Measurements from ENCODE around the gene LRP1B. TPM values are rescaled to one million over a fixed set of nuclear protein-coding genes. Genes with fewer than 3 reads are reported as not detected.

LRP1B gene
- total and polyA plus RNA-seq, 2 donors (not counting 1 experiment from before 2014, with no cell fraction given) = under 0.01 to 0.01 TPM

- Histone ChIP-seq H3K9me3 (ENCODE audit: control insufficient read depth, insufficient read depth, low read depth, low read length) (no peaks in the 10 kb centered on the region), H2AFZ (ENCODE audit: low read length) (no peak overlapping the region), H3K4me3 (replicated peaks in 1 of 4; ENCODE audit: control extremely low read depth in 1 of 4, insufficient read depth in 1 of 4, low read depth in 3 of 4, low read length in 4 of 4) (no peak overlapping the region), H3K4me2 (ENCODE audit: extremely low read depth, insufficient read depth, low read length) (no peak overlapping the region), H3K27me3 (ENCODE audit: control insufficient read depth, insufficient read depth, low read length) (no peaks in the 10 kb centered on the region), H3K36me3 (ENCODE audit: control insufficient read depth, insufficient read depth, low read length) (no peaks in the 10 kb centered on the region), H4K20me1 (ENCODE audit: control insufficient read depth, extremely low read depth, insufficient read depth, low read length) (no peaks in the 10 kb centered on the region), H3K27ac (ENCODE audit: insufficient read depth, low read length) (no peak overlapping the region), H3K79me2 (ENCODE audit: control insufficient read depth, insufficient read depth, low read length) (no peaks in the 10 kb centered on the region), H3K9ac (ENCODE audit: insufficient read depth, low read length) (no peak overlapping the region), H3K4me1 (ENCODE audit: control insufficient read depth, extremely low read depth, insufficient read depth, low read length) (no peaks in the 10 kb centered on the region)
- TF ChIP-seq EZH2 (IDR thresholded peaks at IDR 0.05; ENCODE audit: low read length, missing control alignments) (no peak), CTCF (conservative IDR thresholded peaks at IDR 0.05 in 1 of 2, IDR thresholded peaks at IDR 0.05 in 1 of 2; ENCODE audit: low read depth in 1 of 2, low read length in 2 of 2) (no peak)
- DNase-seq (ENCODE audit: low read depth in 2 of 2) = no peak
Measured at GRCh38 chr2:141736466-141736865, 394.4 kb downstream of the LRP1B start.

- no peak for DNase-seq (ENCODE audit: low read depth in 2 of 2)
- no peaks in the 10 kb centered on the region for H3K9me3 ChIP-seq (ENCODE audit: control insufficient read depth, insufficient read depth, low read depth, low read length)
- H3K9ac ChIP-seq (ENCODE audit: insufficient read depth, low read length) = no peak overlapping the region
- H3K27ac ChIP-seq (ENCODE audit: insufficient read depth, low read length) = no peak overlapping the region
- H3K36me3 ChIP-seq (ENCODE audit: control insufficient read depth, insufficient read depth, low read length) = no peaks in the 10 kb centered on the region
- no peaks in the 10 kb centered on the region for H3K79me2 ChIP-seq (ENCODE audit: control insufficient read depth, insufficient read depth, low read length)
- no peaks in the 10 kb centered on the region for H3K27me3 ChIP-seq (ENCODE audit: control insufficient read depth, insufficient read depth, low read length)
- no peak overlapping the region for H2AFZ ChIP-seq (ENCODE audit: low read length)
- no peaks in the 10 kb centered on the region for H3K4me1 ChIP-seq (ENCODE audit: control insufficient read depth, extremely low read depth, insufficient read depth, low read length)
- H3K4me3 ChIP-seq (replicated peaks in 1 of 4; ENCODE audit: control extremely low read depth in 1 of 4, insufficient read depth in 1 of 4, low read depth in 3 of 4, low read length in 4 of 4) = no peak overlapping the region
- H4K20me1 ChIP-seq (ENCODE audit: control insufficient read depth, extremely low read depth, insufficient read depth, low read length) = no peaks in the 10 kb centered on the region
- no peak for TF ChIP-seq EZH2 (IDR thresholded peaks at IDR 0.05; ENCODE audit: low read length, missing control alignments)
- TF ChIP-seq CTCF (conservative IDR thresholded peaks at IDR 0.05 in 1 of 2, IDR thresholded peaks at IDR 0.05 in 1 of 2; ENCODE audit: low read depth in 1 of 2, low read length in 2 of 2) = no peak
- no peak overlapping the region for H3K4me2 ChIP-seq (ENCODE audit: extremely low read depth, insufficient read depth, low read length)
Measured at GRCh38 chr2:141728886-141729285, 401.9 kb downstream of the LRP1B start.

GRCh38 chr2:141728142-141728541 is 402.7 kb downstream of the LRP1B start:
- Histone ChIP-seq H3K27me3 (ENCODE audit: control insufficient read depth, insufficient read depth, low read length) (no peaks in the 10 kb centered on the region), H3K4me1 (ENCODE audit: control insufficient read depth, extremely low read depth, insufficient read depth, low read length) (no peaks in the 10 kb centered on the region), H3K79me2 (ENCODE audit: control insufficient read depth, insufficient read depth, low read length) (no peaks in the 10 kb centered on the region), H3K9ac (ENCODE audit: insufficient read depth, low read length) (no peak overlapping the region), H3K27ac (ENCODE audit: insufficient read depth, low read length) (no peak overlapping the region), H3K4me2 (ENCODE audit: extremely low read depth, insufficient read depth, low read length) (no peak overlapping the region), H3K36me3 (ENCODE audit: control insufficient read depth, insufficient read depth, low read length) (no peaks in the 10 kb centered on the region), H2AFZ (ENCODE audit: low read length) (no peak overlapping the region), H4K20me1 (ENCODE audit: control insufficient read depth, extremely low read depth, insufficient read depth, low read length) (no peaks in the 10 kb centered on the region), H3K4me3 (replicated peaks in 1 of 4; ENCODE audit: control extremely low read depth in 1 of 4, insufficient read depth in 1 of 4, low read depth in 3 of 4, low read length in 4 of 4) (no peak overlapping the region), H3K9me3 (ENCODE audit: control insufficient read depth, insufficient read depth, low read depth, low read length) (no peaks in the 10 kb centered on the region)
- no peak for TF ChIP-seq CTCF (conservative IDR thresholded peaks at IDR 0.05 in 1 of 2, IDR thresholded peaks at IDR 0.05 in 1 of 2; ENCODE audit: low read depth in 1 of 2, low read length in 2 of 2)
- no peak for TF ChIP-seq EZH2 (IDR thresholded peaks at IDR 0.05; ENCODE audit: low read length, missing control alignments)
- DNase-seq (ENCODE audit: low read depth in 2 of 2) = no peak

All from fibroblast of lung (primary cell).